CD4-positive, alpha-beta memory T cell (primary cell): ENCODE measurements around the gene MYCBPAP. TPM values are rescaled to one million over a fixed set of nuclear protein-coding genes. Genes with fewer than 3 reads are reported as not detected.

Experiments used
- CTCF ChIA-PET: fragments of 350-600 bp; sonication (Branson Sonifier 250); formaldehyde crosslinking; loops from one replicate; lab custom pipeline; 2021; ENCODE audit warnings: inconsistent platforms; ENCODE audit not compliant: partially characterized antibody; lab: Charles Lee
- POLR2A ChIA-PET: fragments of 350-600 bp; sonication (Branson Sonifier 250); formaldehyde crosslinking; loops from one replicate; lab custom pipeline; 2021; ENCODE audit not compliant: partially characterized antibody; lab: Charles Lee
- DNase-seq, 5 donors: peaks; one replicate each; pipeline versions ENCODE4 v3.0.0 to v3.0.0-alpha.2; 2020 to 2022; ENCODE audit warnings: mixed read lengths in 1 of 5
- H3K27ac ChIP-seq: one replicate; pipeline ENCODE4 v1.7.0; 2013; ENCODE audit warnings: low read depth, low read length
- H3K27me3 ChIP-seq: 2 replicates; pipeline ENCODE4 v1.7.0; 2013; ENCODE audit warnings: mild to moderate bottlenecking, low read length, moderate library complexity; ENCODE audit not compliant: insufficient read depth
- H3K36me3 ChIP-seq: 2 replicates; pipeline ENCODE4 v1.7.0; 2013; ENCODE audit warnings: mild to moderate bottlenecking, low read length, moderate library complexity; ENCODE audit not compliant: insufficient read depth
- H3K4me1 ChIP-seq: 2 replicates; pipeline ENCODE4 v1.7.0; 2013; ENCODE audit warnings: mild to moderate bottlenecking, low read length, moderate library complexity; ENCODE audit not compliant: insufficient read depth
- H3K4me3 ChIP-seq, 2 donors: one replicate each; pipeline ENCODE4 v1.7.0; 2013; ENCODE audit warnings: low read length in 2 of 2, mild to moderate bottlenecking in 1 of 2
- H3K9me3 ChIP-seq, 2 donors: one replicate each; pipeline ENCODE4 v1.7.0; 2013; ENCODE audit warnings: low read length in 2 of 2, control low read depth in 1 of 2; ENCODE audit not compliant: control insufficient read depth in 1 of 2
- H3K27ac Mint-ChIP-seq, 7 donors: one replicate each; pipeline ENCODE4 v1.8.0; 2020 to 2021; ENCODE audit warnings: mixed read lengths in 7 of 7, mild to moderate bottlenecking in 6 of 7, inconsistent platforms in 3 of 7, moderate library complexity in 3 of 7
- H3K27me3 Mint-ChIP-seq, 2 donors: one replicate each; pipeline ENCODE4 v1.8.0; 2020 to 2021; ENCODE audit warnings: mixed read lengths in 2 of 2
- H3K36me3 Mint-ChIP-seq, 2 donors: one replicate each; pipeline ENCODE4 v1.8.0; 2020 to 2021; ENCODE audit warnings: mixed read lengths in 2 of 2, inconsistent platforms in 1 of 2, mild to moderate bottlenecking in 1 of 2
- H3K4me1 Mint-ChIP-seq, 4 donors: one replicate each; pipeline ENCODE4 v1.8.0; 2020 to 2021; ENCODE audit warnings: mixed read lengths in 4 of 4, mild to moderate bottlenecking in 1 of 4
- H3K4me3 Mint-ChIP-seq, 8 donors: one replicate each; pipeline ENCODE4 v1.8.0; 2020 to 2021; ENCODE audit warnings: mixed read lengths in 8 of 8, mild to moderate bottlenecking in 7 of 8, moderate library complexity in 6 of 8, inconsistent platforms in 3 of 8
- H3K9me3 Mint-ChIP-seq, 8 donors: one replicate each; pipeline ENCODE4 v1.8.0; 2020 to 2021; ENCODE audit warnings: mixed read lengths in 8 of 8, mild to moderate bottlenecking in 5 of 8, inconsistent platforms in 3 of 8, moderate library complexity in 1 of 8
- intact Hi-C: fragments of 100-400 bp; cut with micrococcal nuclease; formaldehyde crosslinking; loops from one replicate; pipeline ENCODE4 v1.15.1; 2023
- polyA plus RNA-seq, 2 donors: library from polyadenylated mRNA; unstranded; fragments of 300-500 nt; fragmentation: Illumina TruSeq; gene quantifications; one replicate each; pipeline ENCODE4 v1.2.3, GENCODE V29; 2021
- total RNA-seq, 2 experiments: library from RNA; stranded (reverse); gene quantifications; one replicate each; pipeline ENCODE4 v1.2.3, GENCODE V29; 2021

MYCBPAP gene
- total and polyA plus RNA-seq, 4 experiments from 2014 or later, result 0.24 to 6.8 (median 5.3) TPM; not detected in 1

DNA sequence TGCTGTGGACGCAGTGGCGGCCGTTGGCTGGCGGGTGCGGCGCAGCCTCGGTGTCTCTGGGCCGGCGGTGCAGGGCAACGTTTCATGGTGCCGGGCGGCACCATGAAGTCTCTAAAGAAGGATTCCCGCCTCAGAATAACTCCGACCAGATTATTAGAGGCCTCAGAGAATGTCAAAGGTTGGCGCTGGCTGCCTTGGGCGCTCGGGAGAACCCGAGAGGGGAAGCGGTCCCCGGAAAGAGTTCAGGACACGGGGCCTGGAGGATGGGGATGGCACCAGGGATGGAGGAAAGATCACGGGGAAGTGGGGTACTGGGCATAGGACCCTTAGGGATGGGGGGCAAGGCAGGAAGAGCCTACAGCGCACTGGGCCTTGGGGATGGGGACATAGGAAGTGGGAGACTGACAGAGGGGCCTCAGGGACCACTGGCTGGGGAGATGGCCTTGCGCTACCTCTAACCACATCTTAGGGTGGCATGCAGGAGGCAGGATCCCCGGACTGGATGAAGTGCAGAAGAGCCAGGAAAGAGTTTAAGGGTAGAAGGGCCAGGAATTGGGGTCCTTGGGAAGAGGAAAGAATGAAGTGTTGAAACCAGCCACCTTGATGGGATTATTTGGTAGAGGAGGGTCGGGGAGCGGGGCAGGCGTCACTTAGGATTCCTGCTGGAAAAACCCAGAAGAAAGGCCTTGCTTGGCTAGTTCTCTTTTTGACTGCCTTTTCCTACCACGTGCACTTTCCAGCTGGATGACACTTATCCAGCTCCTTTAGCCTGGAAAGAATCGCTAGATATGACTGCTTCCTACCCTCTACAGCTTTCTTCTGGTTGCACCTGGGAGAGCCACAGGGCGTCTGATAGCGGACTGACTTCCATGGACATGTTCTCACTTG lies 578 bp downstream of the MYCBPAP start:
- peak overlapping the region; percentile 83 to 95 (median 92) for H3K27ac Mint-ChIP-seq
- peak overlapping the region; percentile 19 to 63 for H3K4me3 ChIP-seq
- POLR2A ChIA-PET, result no interaction called here
- H3K4me1 ChIP-seq, result peaks cover 31% of the 10 kb centered on the region
- CTCF ChIA-PET, result interaction anchor here (1.3 kb wide), 1 partner anchor 111 kb away, joined by 7 read pairs; the partner anchor contains the start of gene LRRC59
- DNase-seq, result no peak
- no peaks in the 10 kb centered on the region for H3K36me3 ChIP-seq
- H3K9me3 ChIP-seq, result no peaks in the 10 kb centered on the region
- no peaks in the 10 kb centered on the region for H3K27me3 ChIP-seq
- intact Hi-C loops, result loop anchor here (1.0 to 5.0 kb wide), 2 partner anchors 31 to 33 kb away; partner anchors contain the start of gene RSAD1
- H3K4me3 Mint-ChIP-seq, result peak overlapping the region; percentile 87 to 98 (median 90)
- peaks cover 19 to 48% (median 33%) of the 10 kb centered on the region in 4 donors for H3K4me1 Mint-ChIP-seq
- no peaks in the 10 kb centered on the region for H3K9me3 Mint-ChIP-seq
- no peaks in the 10 kb centered on the region for H3K27me3 Mint-ChIP-seq
- H3K27ac ChIP-seq, result peak overlapping the region; percentile 72
- peaks cover 0 to 3% of the 10 kb centered on the region in 2 donors for H3K36me3 Mint-ChIP-seq

DNA sequence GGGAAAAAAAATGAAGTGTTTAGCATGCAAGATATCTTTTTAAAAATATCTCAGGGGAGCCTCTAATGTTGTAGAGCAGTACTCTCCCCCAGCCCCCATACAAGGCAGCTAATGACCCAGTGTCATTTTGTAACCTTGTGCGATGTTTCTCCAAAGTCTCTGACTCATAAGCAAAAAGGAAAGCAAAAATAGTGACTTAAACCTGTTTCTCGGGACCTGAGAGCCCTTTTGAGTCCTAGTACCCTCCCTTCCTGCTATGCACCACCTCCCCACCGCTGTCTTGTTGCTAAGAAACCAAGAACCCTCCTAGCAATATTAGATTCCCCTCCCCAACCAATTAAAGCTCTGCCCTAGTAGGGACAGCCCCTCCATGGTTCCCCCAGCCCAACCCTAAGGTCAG lies 2.8 kb downstream of the MYCBPAP start:
- peak overlapping the region; percentile 13 for H3K27ac ChIP-seq
- H3K27ac Mint-ChIP-seq, result peak overlapping the region; percentile 30 to 90 (median 74)
- H3K36me3 Mint-ChIP-seq, result peaks cover 0 to 3% of the 10 kb centered on the region in 2 donors
- no peaks in the 10 kb centered on the region for H3K27me3 Mint-ChIP-seq
- POLR2A ChIA-PET, result interaction anchor here (0.9 to 1.4 kb wide), 4 partner anchors 9 to 32 kb away, joined by 3 to 4 read pairs (median 4); no protein-coding TSS in a partner anchor
- CTCF ChIA-PET, result interaction anchor here (1.0 to 1.3 kb wide), 3 partner anchors 8 to 32 kb away, joined by 3 to 7 read pairs (median 3); no protein-coding TSS in a partner anchor
- peak; percentile 41 to 79 (median 57) for DNase-seq
- no peaks in the 10 kb centered on the region for H3K9me3 Mint-ChIP-seq
- no peaks in the 10 kb centered on the region for H3K36me3 ChIP-seq
- peak overlapping the region; percentile 45 to 84 (median 69) for H3K4me3 Mint-ChIP-seq
- H3K27me3 ChIP-seq, result no peaks in the 10 kb centered on the region
- no peak overlapping the region for H3K4me3 ChIP-seq
- peaks cover 31% of the 10 kb centered on the region for H3K4me1 ChIP-seq
- intact Hi-C loops, result no loop called here
- no peaks in the 10 kb centered on the region for H3K9me3 ChIP-seq
- peaks cover 19 to 45% (median 32%) of the 10 kb centered on the region in 4 donors for H3K4me1 Mint-ChIP-seq

- H3K4me1 Mint-ChIP-seq, result peaks cover 24 to 54% (median 39%) of the 10 kb centered on the region in 4 donors
- Histone ChIP-seq H3K9me3 (no peaks in the 10 kb centered on the region), H3K4me3 (no peak overlapping the region), H3K27ac (no peak overlapping the region), H3K27me3 (no peaks in the 10 kb centered on the region), H3K4me1 (peaks cover 43% of the 10 kb centered on the region), H3K36me3 (no peaks in the 10 kb centered on the region)
- H3K27ac Mint-ChIP-seq, result no peak overlapping the region
- DNase-seq, result no peak
- H3K36me3 Mint-ChIP-seq, result peaks cover 0 to 3% of the 10 kb centered on the region in 2 donors
- H3K4me3 Mint-ChIP-seq, result no peak overlapping the region
- H3K9me3 Mint-ChIP-seq, result no peaks in the 10 kb centered on the region
- CTCF ChIA-PET, result interaction anchor here (0.7 kb wide), 1 partner anchor 12 kb away, joined by 3 read pairs; no protein-coding TSS in a partner anchor
- no peaks in the 10 kb centered on the region for H3K27me3 Mint-ChIP-seq
- POLR2A ChIA-PET, result no interaction called here
- intact Hi-C loops, result no loop called here
Observed at GRCh38 chr17:50513495-50513894, 5.3 kb downstream of the MYCBPAP start.

GRCh38 chr17:50514388-50514787 lies 6.1 kb downstream of the MYCBPAP start:
- ChIA-PET CTCF (no interaction called here), POLR2A (no interaction called here)
- H3K36me3 Mint-ChIP-seq, result no peaks in the 10 kb centered on the region
- H3K4me1 Mint-ChIP-seq, result peaks cover 18 to 45% (median 31%) of the 10 kb centered on the region in 4 donors
- H3K27me3 Mint-ChIP-seq, result no peaks in the 10 kb centered on the region
- no peaks in the 10 kb centered on the region for H3K9me3 Mint-ChIP-seq
- no peak for DNase-seq
- no peak overlapping the region for H3K27ac ChIP-seq
- H3K4me3 ChIP-seq, result no peak overlapping the region
- no peak overlapping the region for H3K27ac Mint-ChIP-seq
- H3K4me1 ChIP-seq, result peaks cover 36% of the 10 kb centered on the region
- intact Hi-C loops, result no loop called here
- H3K27me3 ChIP-seq, result no peaks in the 10 kb centered on the region
- H3K9me3 ChIP-seq, result no peaks in the 10 kb centered on the region
- no peak overlapping the region for H3K4me3 Mint-ChIP-seq
- no peaks in the 10 kb centered on the region for H3K36me3 ChIP-seq

DNA sequence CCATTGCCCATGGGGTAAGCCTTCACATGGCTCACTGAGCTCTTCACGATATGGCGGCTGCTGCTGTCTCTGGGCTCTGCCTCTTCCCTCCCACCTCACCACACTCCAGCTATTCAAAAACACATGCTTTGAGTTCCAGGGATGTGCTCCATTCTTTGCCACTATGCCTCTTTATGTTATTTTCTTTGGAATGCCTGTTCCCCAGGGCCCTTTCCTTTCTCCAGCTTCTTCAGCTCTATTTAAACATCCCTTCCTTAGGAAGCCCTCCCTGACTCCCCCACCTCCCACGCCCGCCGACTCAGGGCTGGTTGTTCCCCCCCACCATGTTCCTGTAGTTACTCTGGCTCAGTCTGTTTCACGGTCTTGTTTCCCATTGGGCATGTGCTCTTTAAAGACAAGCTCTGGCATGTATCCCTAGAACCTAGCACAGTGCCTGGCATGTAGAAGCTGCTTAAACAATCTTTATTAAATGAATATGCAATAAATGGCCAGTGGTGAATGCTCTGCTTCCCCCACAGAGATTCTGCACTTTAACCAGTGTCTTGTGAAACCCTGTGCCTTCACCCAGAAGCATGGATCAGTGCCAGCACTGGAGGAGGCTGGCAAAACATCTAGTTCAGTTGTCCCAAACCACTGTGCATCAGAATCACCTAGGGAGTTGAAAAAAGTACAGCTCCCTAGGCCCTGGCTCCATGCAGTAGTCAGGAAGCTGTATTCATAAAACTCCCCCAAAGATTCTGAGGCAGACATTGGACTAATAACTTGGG lies 6.9 kb downstream of the MYCBPAP start:
- Histone ChIP-seq H3K4me3 (no peak overlapping the region), H3K27ac (no peak overlapping the region), H3K9me3 (no peaks in the 10 kb centered on the region), H3K27me3 (no peaks in the 10 kb centered on the region), H3K36me3 (no peaks in the 10 kb centered on the region), H3K4me1 (peaks cover 30% of the 10 kb centered on the region)
- Mint-ChIP-seq H3K27ac (no peak overlapping the region), H3K4me3 (no peak overlapping the region), H3K9me3 (no peaks in the 10 kb centered on the region), H3K4me1 (peaks cover 18 to 39% (median 27%) of the 10 kb centered on the region in 4 donors), H3K36me3 (no peaks in the 10 kb centered on the region), H3K27me3 (no peaks in the 10 kb centered on the region)
- no peak for DNase-seq
- POLR2A ChIA-PET, result no interaction called here
- CTCF ChIA-PET, result interaction anchor here (0.5 to 2.9 kb wide), 3 partner anchors 13 to 109 kb away, joined by 3 to 17 read pairs (median 3); no protein-coding TSS in a partner anchor
- intact Hi-C loops, result no loop called here

DNA sequence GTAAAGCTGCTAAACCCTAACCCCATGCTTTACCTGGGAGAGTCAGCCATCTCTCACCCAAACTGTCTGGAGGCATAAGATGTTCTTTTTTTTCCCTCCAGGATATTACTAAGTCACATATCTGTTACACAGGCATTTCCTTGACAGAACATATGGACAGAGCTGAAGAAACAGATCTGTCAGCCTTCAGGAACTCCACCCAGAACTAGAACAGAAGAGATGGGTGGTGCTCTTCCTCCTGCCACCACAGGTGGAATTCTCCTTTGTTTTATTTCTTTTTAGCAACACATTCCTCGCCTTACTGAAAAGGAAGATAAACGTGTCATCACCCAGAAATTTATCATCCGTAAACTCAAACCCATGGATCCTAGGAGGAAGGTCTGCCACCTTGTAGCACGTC lies 8.8 kb downstream of the MYCBPAP start:
- intact Hi-C loops, result no loop called here
- H3K27me3 Mint-ChIP-seq, result no peaks in the 10 kb centered on the region
- H3K27ac Mint-ChIP-seq, result peak overlapping the region in 4 of 7 donors; percentile 13 to 72 (median 54)
- no peaks in the 10 kb centered on the region for H3K36me3 ChIP-seq
- no peaks in the 10 kb centered on the region for H3K9me3 Mint-ChIP-seq
- H3K4me1 ChIP-seq, result peaks cover 16% of the 10 kb centered on the region
- no peaks in the 10 kb centered on the region for H3K36me3 Mint-ChIP-seq
- no peak overlapping the region for H3K4me3 ChIP-seq
- no peak overlapping the region for H3K27ac ChIP-seq
- H3K4me3 Mint-ChIP-seq, result peak overlapping the region in 3 of 8 donors; percentile 32 to 71 (median 61)
- no peaks in the 10 kb centered on the region for H3K27me3 ChIP-seq
- H3K4me1 Mint-ChIP-seq, result peaks cover 6 to 23% (median 14%) of the 10 kb centered on the region in 4 donors
- ChIA-PET CTCF (interaction anchor here (2.9 kb wide), 1 partner anchor 15 kb away, joined by 17 read pairs; no protein-coding TSS in a partner anchor), POLR2A (no interaction called here)
- no peaks in the 10 kb centered on the region for H3K9me3 ChIP-seq
- DNase-seq, result no peak
